K562 (cell line): ENCODE results near the gene FAAP100. TPM values are rescaled to one million over a fixed set of nuclear protein-coding genes. Genes with fewer than 3 reads are reported as not detected.

Experiments
- ATAC-seq: fragments of 200-7000 bp; cut with Tn5 transposase; 3 replicates; pipeline ENCODE4 v1.9.1; 2020; ENCODE audit warnings: moderate library complexity
- BruUV-seq: library from RNA; stranded (reverse); fragments of 400-500 nt; replicated peaks from 2 replicates; lab custom pipeline; 2021; lab: Mats Ljungman, UMichigan
- CTCF ChIA-PET: fragments of 300-600 bp; formaldehyde crosslinking; extraction: SDS; loops from one replicate; lab custom pipeline; 2021; ENCODE audit warnings: low intra/inter-chr PET ratio; lab: Yijun Ruan, JAX
- POLR2A ChIA-PET: fragments of 300-600, 350-650 bp; sonication (Branson Sonifier 250); formaldehyde crosslinking; extraction: SDS; loops from one replicate; lab custom pipeline; 2021; ENCODE audit warnings: antibody characterized with exemption, inconsistent platforms; lab: Yijun Ruan, JAX
- DNase-seq, 4 experiments: peaks; one replicate each; pipeline versions ENCODE4 v3.0.0 to v3.0.0-alpha.2; 2011 to 2018; ENCODE audit warnings: low spot score in 3 of 4, mixed read lengths in 3 of 4; ENCODE audit errors: extremely low read depth in 1 of 4
- FAIRE-seq: peaks from 2 replicates; lab custom pipeline; 2011; peaks lifted over from hg19 to GRCh38; lab: Jason Lieb, UNC
- H2AFZ ChIP-seq: 2 replicates; pipeline ENCODE4 v1.6.0; 2011; ENCODE audit warnings: low read depth, low read length, control low read depth, inconsistent platforms
- H3K27ac ChIP-seq: fragments of 200-600 bp; 3 replicates; pipeline ENCODE4 v1.8.0; 2011; ENCODE audit warnings: low read depth, mild to moderate bottlenecking, control low read depth, inconsistent platforms, low read length, moderate library complexity, mixed read lengths; ENCODE audit errors: extremely low read depth
- H3K27me3 ChIP-seq, 2 experiments: fragments of 300-600 bp in 1 of 2; 2 replicates in 1 of 2; 3 replicates in 1 of 2; pipeline versions ENCODE4 v1.6.0 to v1.8.0; 2011; ENCODE audit warnings: inconsistent platforms in 2 of 2, low read length in 2 of 2, mild to moderate bottlenecking in 1 of 2, mixed read lengths in 1 of 2, moderate library complexity in 1 of 2; ENCODE audit not compliant: control insufficient read depth in 2 of 2, insufficient read depth in 2 of 2
- H3K36me3 ChIP-seq: fragments of 300-600 bp; 3 replicates; pipeline ENCODE4 v1.8.0; 2011; ENCODE audit warnings: mild to moderate bottlenecking, low read length, inconsistent platforms; ENCODE audit not compliant: control insufficient read depth, insufficient read depth
- H3K4me1 ChIP-seq, 2 experiments: fragments of 200-600 bp in 1 of 2; replicated peaks in 1 of 2; 2 replicates in 1 of 2; 3 replicates in 1 of 2; pipeline versions ENCODE4 v1.5.1 to v1.8.0; 2011; ENCODE audit warnings: inconsistent platforms in 2 of 2, low read length in 2 of 2, mild to moderate bottlenecking in 1 of 2, mixed read lengths in 1 of 2, moderate library complexity in 1 of 2; ENCODE audit not compliant: control insufficient read depth in 2 of 2, insufficient read depth in 2 of 2
- H3K4me2 ChIP-seq: 2 replicates; pipeline ENCODE4 v1.6.1; 2011; ENCODE audit warnings: low read length, control low read depth, inconsistent platforms, mixed read lengths; ENCODE audit not compliant: insufficient read depth
- H3K4me3 ChIP-seq: fragments of 200-600 bp; sonication (generic), shearing (Covaris generic); 2 replicates; pipeline ENCODE4 v1.5.1; 2016; ENCODE audit warnings: control low read depth, inconsistent platforms
- H3K79me2 ChIP-seq: fragments of 200-600 bp; 3 replicates; pipeline ENCODE4 v1.8.0; 2011; ENCODE audit warnings: low read length, inconsistent platforms; ENCODE audit not compliant: control insufficient read depth, insufficient read depth
- H3K9ac ChIP-seq, 2 experiments: 2 replicates each; pipeline versions ENCODE4 v1.6.0 to v1.6.1; 2011; ENCODE audit warnings: low read depth in 2 of 2, low read length in 2 of 2, control low read depth in 1 of 2, inconsistent platforms in 1 of 2, mild to moderate bottlenecking in 1 of 2, mixed read lengths in 1 of 2; ENCODE audit not compliant: insufficient read depth in 1 of 2
- H3K9me1 ChIP-seq: one replicate; pipeline ENCODE4 v1.6.0; 2011; ENCODE audit warnings: inconsistent platforms, mild to moderate bottlenecking, low read length, moderate library complexity; ENCODE audit not compliant: control insufficient read depth, insufficient read depth
- H3K9me3 ChIP-seq: replicated peaks from 2 replicates; pipeline ENCODE4 v1.5.1; 2011; ENCODE audit warnings: low read depth, low read length, inconsistent platforms; ENCODE audit not compliant: control insufficient read depth, insufficient read depth
- H4K20me1 ChIP-seq: replicated peaks from 2 replicates; pipeline ENCODE4 v1.6.1; 2011; ENCODE audit warnings: low read length, inconsistent platforms, mixed read lengths; ENCODE audit not compliant: control insufficient read depth, insufficient read depth
- CHD1 ChIP-seq: fragments of 200-600 bp; sonication (generic); IDR thresholded peaks from one replicate; pipeline ENCODE4 v1.6.1; 2012; ENCODE audit warnings: mild to moderate bottlenecking, moderate library complexity, low read length, inconsistent platforms
- ETS1 ChIP-seq: conservative IDR thresholded peaks from 2 replicates; pipeline ENCODE4 v1.6.1; 2011; ENCODE audit warnings: low read depth, mild to moderate bottlenecking, low read length; ENCODE audit not compliant: control insufficient read depth
- GABPB1 ChIP-seq: sonication (generic); formaldehyde crosslinking; IDR thresholded peaks from 2 replicates; pipeline ENCODE4 v1.8.0; 2022; ENCODE audit warnings: mild to moderate bottlenecking, missing genetic modification reagents
- JUND ChIP-seq, 2 experiments: IDR thresholded peaks; 2 replicates in 1 of 2; 3 replicates in 1 of 2; pipeline ENCODE4 v1.6.1; 2011; ENCODE audit warnings: borderline replicate concordance in 2 of 2, low read depth in 2 of 2, low read length in 2 of 2, improper control_type of control experiment in 1 of 2, missing biosample characterization in 1 of 2, missing genetic modification characterization in 1 of 2, missing genetic modification reagents in 1 of 2
- KAT2B ChIP-seq: IDR thresholded peaks from one replicate; pipeline ENCODE4 v1.6.1; 2012; ENCODE audit warnings: low read depth, mild to moderate bottlenecking, control low read depth, inconsistent platforms, low read length, moderate library complexity
- MLX ChIP-seq, 2 experiments: fragments of 450-650 bp in 1 of 2; sonication (generic) in 1 of 2; formaldehyde crosslinking; conservative IDR thresholded peaks; 2 replicates each; pipeline versions ENCODE4 v1.4.0 to v1.8.1; 2020 to 2022; ENCODE audit warnings: mild to moderate bottlenecking in 1 of 2, missing genetic modification reagents in 1 of 2
- NR4A1 ChIP-seq, 2 experiments: fragments of 250-450 bp in 1 of 2; fragments of 450-650 bp in 1 of 2; sonication (Bioruptor Pico) in 1 of 2; IDR thresholded peaks; 2 replicates each; pipeline versions ENCODE4 v1.4.0 to v1.6.1; 2016 to 2020; ENCODE audit warnings: mild to moderate bottlenecking in 2 of 2, missing compliant biosample characterization in 1 of 2, missing genetic modification characterization in 1 of 2, moderate library complexity in 1 of 2
- RFX5 ChIP-seq: IDR thresholded peaks from 2 replicates; pipeline ENCODE4 v1.6.1; 2011; ENCODE audit warnings: low read depth, mild to moderate bottlenecking, improper control_type of control experiment, low read length
- STAT5A ChIP-seq: IDR thresholded peaks from 2 replicates; pipeline ENCODE4 v1.6.1; 2012; ENCODE audit warnings: low read length, inconsistent platforms, borderline replicate concordance
- TFAM ChIP-seq: fragments of 250-450 bp; sonication (Bioruptor Pico); conservative IDR thresholded peaks from 2 replicates; pipeline ENCODE4 v1.5.0; 2021; ENCODE audit warnings: mild to moderate bottlenecking, moderate library complexity
- USF2 ChIP-seq: sonication (generic); formaldehyde crosslinking; IDR thresholded peaks from 2 replicates; pipeline ENCODE4 v1.5.0; 2020; ENCODE audit warnings: missing genetic modification reagents
- YBX1 ChIP-seq: fragments of 450-650 bp; IDR thresholded peaks from 2 replicates; pipeline ENCODE4 v1.7.1; 2016; ENCODE audit warnings: mild to moderate bottlenecking
- ZC3H8 ChIP-seq: fragments of 450-650 bp; IDR thresholded peaks from 2 replicates; pipeline ENCODE4 v1.6.1; 2017
- ZKSCAN1 ChIP-seq: fragments of 150-350 bp; IDR thresholded peaks from 2 replicates; pipeline ENCODE4 v1.6.1; 2016; ENCODE audit warnings: low read depth, low read length
- ZNF23 ChIP-seq: fragments of 250-450 bp; sonication (Bioruptor Pico); IDR thresholded peaks from 2 replicates; pipeline ENCODE4 v1.4.0; 2020; ENCODE audit warnings: mild to moderate bottlenecking
- ZNF398 ChIP-seq: fragments of 250-450 bp; sonication (Bioruptor Pico); IDR thresholded peaks from 2 replicates; pipeline ENCODE4 v1.8.0; 2021; ENCODE audit warnings: moderate library complexity, mild to moderate bottlenecking, inconsistent platforms
- WGBS: fragments of 100-300 bp; shearing (Covaris generic); methylation state at CpG from one replicate; pipeline ENCODE4 v1.1.6; 2016; ENCODE audit warnings: low coverage, mixed read lengths; ENCODE audit not compliant: insufficient coverage; ENCODE audit errors: missing lambda C conversion rate; 5-methylcytosine and 5-hydroxymethylcytosine counted together
- in situ Hi-C: fragments of 300-500 bp; cut with MboI; formaldehyde crosslinking; loops from 4 replicates; pipeline ENCODE4 v1.15.0; 2018; ENCODE audit warnings: inconsistent platforms, mixed read lengths
- intact Hi-C: fragments of 100-400 bp; cut with micrococcal nuclease; formaldehyde crosslinking; loops from 2 replicates; pipeline ENCODE4 v1.14.2; 2022
- polyA plus RNA-seq, 8 experiments: library from polyadenylated mRNA; depleted of rRNA in 4 of 8; stranded (reverse) in 5 of 8; unstranded in 3 of 8; fragments of >200 nt; fragmentation: Nextera tagmentation in 2 of 8; fragmentation: Illumina TruSeq in 1 of 8; extraction: Ambion mirVana in 2 of 8; extraction: Trizol in 1 of 8; gene quantifications; 2 replicates each; pipeline versions ENCODE4 v1.2.1 to v1.2.3, GENCODE V29; 2011 to 2014; ENCODE audit warnings: inconsistent platforms in 1 of 8, missing spikeins in 1 of 8
- total RNA-seq, 7 experiments: library from RNA; depleted of rRNA in 6 of 7; stranded (reverse); fragments of >200 nt in 6 of 7; fragmentation: Illumina TruSeq in 2 of 7; extraction: Trizol in 2 of 7; gene quantifications; 2 replicates each; pipeline versions ENCODE4 v1.2.1 to v1.2.3, GENCODE V29; 2011 to 2021; ENCODE audit warnings: low replicate concordance in 1 of 7

FAAP100 gene
- total and polyA plus RNA-seq, 9 of the 15 experiments (the other 6 are each of a cell fraction or from before 2014, with no cell fraction given) = 0.31 to 51.2 (median 12.6) TPM

GRCh38 chr17:81529437-81529803 is 22.7 kb downstream of the FAAP100 start:
- POLR2A ChIA-PET = interaction anchor here (1.6 kb wide), 1 partner anchor 9 kb away, joined by 8 read pairs; no protein-coding TSS in a partner anchor
- peaks cover 0 to 56% of the 10 kb centered on the region in 2 experiments; a peak in 2 of 5 replicates for H3K4me1 ChIP-seq
- CTCF ChIA-PET = no interaction called here

More at GRCh38 chr17:81529437-81529803, 22.7 kb downstream of the FAAP100 start:
- DNase-seq (no peak), ATAC-seq (no peak), FAIRE-seq (no peak)
- no TSS peak for BruUV-seq
- Histone ChIP-seq H3K4me3 (no peak overlapping the region), H3K36me3 (no peaks in the 10 kb centered on the region), H3K9ac (no peak overlapping the region; a peak in 1 of 4 replicates), H3K79me2 (no peaks in the 10 kb centered on the region), H3K27me3 (peaks cover 0 to 34% of the 10 kb centered on the region in 2 experiments; a peak in 3 of 5 replicates), H2AFZ (no peak overlapping the region), H3K27ac (no peak overlapping the region), H4K20me1 (no peaks in the 10 kb centered on the region), H3K4me2 (no peak overlapping the region), H3K9me3 (0 out of 2 replicates have a peak, but pooled peaks cover 2% of the 10 kb centered on the region), H3K9me1 (no peaks in the 10 kb centered on the region)
- TF ChIP-seq ZC3H8 (no peak), TFAM (no peak), JUND (IDR thresholded peaks at IDR 0.05; ENCODE audit: borderline replicate concordance, low read depth, low read length) (no peak), JUND (tag; IDR thresholded peaks at IDR 0.05; ENCODE audit: borderline replicate concordance, low read depth, low read length) (no peak), ETS1 (no peak), ZKSCAN1 (no peak), RFX5 (no peak), ZNF23 (CRISPR knock-in tag) (no peak), NR4A1 (CRISPR knock-in tag; IDR thresholded peaks at IDR 0.05) (no peak), NR4A1 (tag; IDR thresholded peaks at IDR 0.05) (no peak), STAT5A (no peak), ZNF398 (no peak), USF2 (no peak), KAT2B (no peak), CHD1 (no peak), MLX (CRISPR knock-in tag; conservative IDR thresholded peaks at IDR 0.05) (no peak), YBX1 (no peak), GABPB1 (CRISPR knock-in tag) (no peak)
- WGBS = 31% methylated on average over 6 of the region's 6 CpGs
- in situ Hi-C loops = no loop called here
- intact Hi-C loops = no loop called here
